BLaER1 treated with 17β-estradiol and CSF1 and Interleukin-3, amounts not matched to agents 10 nM and 100 nM (cell line): Measurements from ENCODE around the gene TSPAN3.

Source experiments
- H3K27ac ChIP-seq, 11 experiments: shearing (Covaris generic); formaldehyde crosslinking; 2 replicates each; pipeline ENCODE4 v1.8.1; 2022
- H3K27me3 ChIP-seq, 11 experiments: shearing (Covaris generic); formaldehyde crosslinking; 2 replicates each; pipeline ENCODE4 v1.8.1; 2022
- H3K36me3 ChIP-seq, 11 experiments: shearing (Covaris generic); formaldehyde crosslinking; 2 replicates each; pipeline ENCODE4 v1.8.1; 2022
- H3K4me1 ChIP-seq, 10 experiments: shearing (Covaris generic); formaldehyde crosslinking; 2 replicates each; pipeline ENCODE4 v1.8.1; 2022
- H3K4me2 ChIP-seq, 11 experiments: shearing (Covaris generic); formaldehyde crosslinking; 2 replicates each; pipeline ENCODE4 v1.8.1; 2022
- H3K4me3 ChIP-seq, 10 experiments: shearing (Covaris generic); formaldehyde crosslinking; 2 replicates each; pipeline ENCODE4 v1.8.1; 2022
- H3K9ac ChIP-seq, 11 experiments: shearing (Covaris generic); formaldehyde crosslinking; 2 replicates each; pipeline ENCODE4 v1.8.1; 2022
- H3K9me3 ChIP-seq, 11 experiments: shearing (Covaris generic); formaldehyde crosslinking; replicated peaks in 1 of 11; 2 replicates each; pipeline ENCODE4 v1.8.1; 2022
- H4K20me1 ChIP-seq, 11 experiments: shearing (Covaris generic); formaldehyde crosslinking; 2 replicates each; pipeline ENCODE4 v1.8.1; 2022
- Cebpa-rat ChIP-seq, 11 experiments: shearing (Covaris generic); IDR thresholded peaks; 2 replicates each; pipeline ENCODE4 v1.8.1; 2022

The TSPAN3 gene

GRCh38 chr15:77022646-77023575 is 48.0 kb downstream of the TSPAN3 start:
- Histone ChIP-seq H3K4me2 (peak overlapping the region; percentile 91 to 98 (median 95); a peak in 21 of 22 replicates), H3K27ac (peak overlapping the region; percentile 41 to 96 (median 91); a peak in 21 of 22 replicates), H3K9ac (peak overlapping the region; percentile 35 to 83 (median 68); a peak in 19 of 22 replicates), H4K20me1 (peaks cover 2 to 100% (median 62%) of the 10 kb centered on the region in 11 experiments; a peak in 21 of 22 replicates), H3K4me3 (no peak overlapping the region), H3K9me3 (no peaks in the 10 kb centered on the region), H3K4me1 (peaks cover 71 to 95% (median 93%) of the 10 kb centered on the region in 10 experiments), H3K27me3 (no peaks in the 10 kb centered on the region), H3K36me3 (peaks cover 0 to 97% (median 93%) of the 10 kb centered on the region in 11 experiments; a peak in 18 of 22 replicates)
- TF ChIP-seq Cebpa-rat (IDR thresholded peaks at IDR 0.05), result no peak

- Histone ChIP-seq H3K4me1 (peaks cover 73 to 95% (median 93%) of the 10 kb centered on the region in 10 experiments), H3K4me2 (peak overlapping the region; percentile 91 to 98 (median 95)), H4K20me1 (peaks cover 12 to 100% (median 62%) of the 10 kb centered on the region in 11 experiments; a peak in 20 of 22 replicates), H3K9me3 (no peaks in the 10 kb centered on the region), H3K4me3 (no peak overlapping the region; a peak in 1 of 20 replicates), H3K9ac (peak overlapping the region; percentile 35 to 83 (median 68); a peak in 19 of 22 replicates), H3K27me3 (no peaks in the 10 kb centered on the region), H3K36me3 (peaks cover 0 to 91% (median 85%) of the 10 kb centered on the region in 11 experiments; a peak in 18 of 22 replicates), H3K27ac (peak overlapping the region; percentile 41 to 96 (median 91); a peak in 20 of 22 replicates)
- peak in 1 of 11 experiments; percentile 9; a peak in 1 of 22 replicates for TF ChIP-seq Cebpa-rat (IDR thresholded peaks at IDR 0.05)
Measured at GRCh38 chr15:77021803-77022381, 49.0 kb downstream of the TSPAN3 start.

- Histone ChIP-seq H3K4me2 (peak overlapping the region; percentile 91 to 98 (median 95)), H3K4me3 (no peak overlapping the region; a peak in 1 of 20 replicates), H3K27ac (peak overlapping the region in 10 of 11 experiments; percentile 53 to 96 (median 91); a peak in 17 of 22 replicates), H3K36me3 (peaks cover 0 to 83% (median 77%) of the 10 kb centered on the region in 11 experiments; a peak in 18 of 22 replicates), H3K4me1 (peaks cover 73 to 95% (median 93%) of the 10 kb centered on the region in 10 experiments), H3K9ac (peak overlapping the region in 10 of 11 experiments; percentile 11 to 83 (median 74); a peak in 9 of 22 replicates), H3K9me3 (no peaks in the 10 kb centered on the region), H4K20me1 (peaks cover 20 to 100% (median 61%) of the 10 kb centered on the region in 11 experiments; a peak in 20 of 22 replicates), H3K27me3 (no peaks in the 10 kb centered on the region)
- TF ChIP-seq Cebpa-rat (IDR thresholded peaks at IDR 0.05), result no peak
Measured at GRCh38 chr15:77021088-77021481, 49.8 kb downstream of the TSPAN3 start.

- no peaks in the 10 kb centered on the region for H3K27me3 ChIP-seq
- no peak overlapping the region; a peak in 1 of 20 replicates for H3K4me3 ChIP-seq
- TF ChIP-seq Cebpa-rat (IDR thresholded peaks at IDR 0.05), result no peak
- H3K9ac ChIP-seq, result peak overlapping the region in 10 of 11 experiments; percentile 31 to 83 (median 78); a peak in 14 of 22 replicates
- H3K27ac ChIP-seq, result peak overlapping the region; percentile 49 to 96 (median 91); a peak in 20 of 22 replicates
- H3K36me3 ChIP-seq, result peaks cover 0 to 77% (median 71%) of the 10 kb centered on the region in 11 experiments; a peak in 18 of 22 replicates
- peaks cover 77 to 95% (median 93%) of the 10 kb centered on the region in 10 experiments for H3K4me1 ChIP-seq
- H4K20me1 ChIP-seq, result peaks cover 23 to 100% (median 57%) of the 10 kb centered on the region in 11 experiments; a peak in 20 of 22 replicates
- no peaks in the 10 kb centered on the region for H3K9me3 ChIP-seq
- H3K4me2 ChIP-seq, result peak overlapping the region; percentile 91 to 98 (median 95)
Measured at GRCh38 chr15:77020348-77021087, 50.4 kb downstream of the TSPAN3 start.

- no peaks in the 10 kb centered on the region for H3K27me3 ChIP-seq
- peaks cover 23 to 100% (median 50%) of the 10 kb centered on the region in 11 experiments; a peak in 20 of 22 replicates for H4K20me1 ChIP-seq
- TF ChIP-seq Cebpa-rat (IDR thresholded peaks at IDR 0.05), result peak in 2 of 11 experiments; percentile 46 to 50; a peak in 2 of 22 replicates
- H3K4me2 ChIP-seq, result peak overlapping the region; percentile 91 to 98 (median 95)
- H3K4me3 ChIP-seq, result peak overlapping the region in 8 of 10 experiments; percentile 10 to 53 (median 38); a peak in 15 of 20 replicates
- H3K4me1 ChIP-seq, result peaks cover 85 to 96% (median 94%) of the 10 kb centered on the region in 10 experiments
- no peaks in the 10 kb centered on the region for H3K9me3 ChIP-seq
- peak overlapping the region; percentile 49 to 96 (median 91); a peak in 21 of 22 replicates for H3K27ac ChIP-seq
- peak overlapping the region; percentile 55 to 83 (median 76) for H3K9ac ChIP-seq
- peaks cover 0 to 70% (median 63%) of the 10 kb centered on the region in 11 experiments; a peak in 18 of 22 replicates for H3K36me3 ChIP-seq
Measured at GRCh38 chr15:77019521-77020331, 51.2 kb downstream of the TSPAN3 start.

- Histone ChIP-seq H3K9me3 (no peaks in the 10 kb centered on the region), H3K27me3 (no peaks in the 10 kb centered on the region), H3K9ac (peak overlapping the region; percentile 55 to 83 (median 76)), H3K4me2 (peak overlapping the region; percentile 91 to 98 (median 95)), H3K4me1 (peaks cover 93 to 100% (median 99%) of the 10 kb centered on the region in 10 experiments), H3K36me3 (peaks cover 0 to 66% (median 57%) of the 10 kb centered on the region in 11 experiments; a peak in 18 of 22 replicates), H3K4me3 (peak overlapping the region in 8 of 10 experiments; percentile 10 to 53 (median 45); a peak in 15 of 20 replicates), H4K20me1 (peaks cover 23 to 100% (median 51%) of the 10 kb centered on the region in 11 experiments; a peak in 20 of 22 replicates), H3K27ac (peak overlapping the region; percentile 49 to 96 (median 91); a peak in 21 of 22 replicates)
- TF ChIP-seq Cebpa-rat (IDR thresholded peaks at IDR 0.05), result no peak
Measured at GRCh38 chr15:77018796-77019505, 52.0 kb downstream of the TSPAN3 start.
